LHCN-M2 (cell line): Measurements from ENCODE around the gene SNX27. TPM values are rescaled to one million over a fixed set of nuclear protein-coding genes. Genes with fewer than 3 reads are reported as not detected.

ENCODE experiments used
- DNase-seq: peaks from one replicate; pipeline ENCODE4 v3.0.0-alpha.2; 2012; ENCODE audit warnings: low read depth
- total RNA-seq: library from RNA; depleted of rRNA; stranded (reverse); fragments of >200 nt; gene quantifications from 2 replicates; pipeline ENCODE4 v1.2.3, GENCODE V29; 2014

The SNX27 gene
- total RNA-seq, 1 experiment from 2014 or later, result 22.6 TPM

DNA sequence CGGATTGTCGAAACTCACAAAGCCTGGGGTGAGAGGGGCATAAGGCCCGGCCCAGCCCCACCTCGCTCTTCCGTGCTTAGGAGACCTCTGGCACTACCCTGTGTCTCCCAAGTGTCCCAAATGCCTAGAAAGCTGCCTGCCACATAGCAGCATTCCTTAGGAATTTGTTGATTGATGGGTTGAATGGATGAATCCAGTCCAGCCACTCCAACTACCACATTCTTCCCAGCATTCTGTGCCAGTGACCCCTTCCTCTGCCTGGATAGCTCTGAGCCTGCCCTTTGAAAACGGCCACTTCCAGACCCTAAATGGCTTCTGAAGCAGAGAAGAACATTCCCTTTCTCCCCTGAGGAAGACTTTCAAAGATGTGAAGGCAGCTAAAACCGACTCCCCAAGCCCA is 93.3 kb downstream of the SNX27 start:
- no peak for DNase-seq

- no peak for DNase-seq
These were observed 94.1 kb downstream of the SNX27 start for GRCh38 chr1:151705753-151706463.

- DNase-seq, result no peak
These were observed 94.9 kb downstream of the SNX27 start for GRCh38 chr1:151706464-151707415.

GRCh38 chr1:151707541-151708065 is 95.8 kb downstream of the SNX27 start:
- DNase-seq, result no peak

GRCh38 chr1:151708891-151709290 is 97.0 kb downstream of the SNX27 start:
- no peak for DNase-seq

DNA sequence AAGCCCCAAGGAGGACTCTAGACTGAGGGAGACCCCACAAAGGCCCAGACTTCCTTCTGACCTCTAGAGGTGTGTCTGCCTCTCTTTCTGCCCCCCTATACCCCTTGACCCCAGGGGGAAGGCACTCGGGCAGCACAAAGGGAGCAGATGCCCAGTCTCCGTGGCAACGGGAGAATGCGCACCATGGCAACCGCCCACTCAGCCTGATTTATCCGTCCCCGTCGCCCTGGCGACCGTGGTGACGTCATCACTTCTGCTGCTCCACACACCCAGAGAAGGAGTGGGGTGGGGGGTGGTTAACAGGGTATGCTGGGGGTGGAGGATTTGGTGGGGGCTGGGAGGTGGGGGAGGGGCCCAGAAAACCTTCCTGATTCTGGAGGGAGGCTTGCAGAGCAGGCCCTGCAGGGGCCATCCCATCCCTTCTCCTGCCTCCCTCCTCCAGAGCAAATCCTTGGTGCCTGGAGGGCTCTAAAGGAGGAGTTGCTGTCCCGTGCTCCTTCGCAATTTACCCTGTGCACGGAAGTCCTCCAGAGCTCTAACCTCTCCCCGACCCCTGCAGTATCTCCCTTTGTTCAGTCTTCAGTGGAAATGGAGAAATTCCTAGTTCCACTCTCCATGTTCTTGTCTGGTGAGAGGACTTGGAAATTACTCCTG is 98.5 kb downstream of the SNX27 start:
- DNase-seq, result peak; percentile 54

GRCh38 chr1:151711044-151711800 is 99.4 kb downstream of the SNX27 start:
- DNase-seq, result no peak

GRCh38 chr1:151711951-151712350 is 100.1 kb downstream of the SNX27 start:
- no peak for DNase-seq

DNA sequence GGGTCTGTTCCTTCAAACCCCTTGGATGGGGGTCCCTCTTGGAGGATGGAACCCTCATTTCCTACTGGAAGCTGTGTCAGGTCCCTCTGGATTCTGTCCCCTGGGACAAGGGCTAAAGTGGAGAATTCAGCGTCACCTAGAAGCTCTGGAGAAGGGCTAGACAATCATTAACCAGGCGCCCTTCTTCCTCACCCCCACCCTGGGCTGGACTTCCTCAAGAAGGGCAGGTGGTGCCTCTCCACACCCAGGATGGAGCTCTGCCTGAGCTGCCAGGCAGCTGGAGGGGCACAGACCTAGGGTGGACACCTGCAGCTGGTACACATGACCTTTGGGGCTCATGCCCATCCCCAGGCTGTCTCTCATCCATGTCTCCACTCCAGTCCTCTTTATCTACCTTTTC is 101.2 kb downstream of the SNX27 start:
- no peak for DNase-seq

DNA sequence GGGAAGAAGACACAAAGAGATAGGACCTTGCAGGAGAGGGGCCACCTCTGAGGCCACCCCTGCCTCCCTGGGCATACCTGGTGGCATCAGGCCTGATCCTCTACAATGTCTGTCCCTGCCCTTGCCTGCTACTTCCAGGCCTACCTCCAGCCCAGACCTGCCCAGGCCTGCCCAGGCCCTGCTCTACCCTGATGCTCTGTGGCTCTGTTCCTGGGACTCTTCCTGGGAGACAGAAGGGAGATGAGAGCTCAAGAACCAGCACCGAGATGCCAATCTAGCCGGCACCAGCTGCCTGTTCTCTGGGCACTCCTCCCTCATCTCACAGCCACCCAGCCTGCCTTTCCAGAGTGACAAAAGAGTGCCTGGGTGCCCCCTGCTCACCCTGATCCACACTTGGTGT is 102.0 kb downstream of the SNX27 start:
- no peak for DNase-seq

GRCh38 chr1:151714820-151715725 is 103.2 kb downstream of the SNX27 start:
- no peak for DNase-seq

DNA sequence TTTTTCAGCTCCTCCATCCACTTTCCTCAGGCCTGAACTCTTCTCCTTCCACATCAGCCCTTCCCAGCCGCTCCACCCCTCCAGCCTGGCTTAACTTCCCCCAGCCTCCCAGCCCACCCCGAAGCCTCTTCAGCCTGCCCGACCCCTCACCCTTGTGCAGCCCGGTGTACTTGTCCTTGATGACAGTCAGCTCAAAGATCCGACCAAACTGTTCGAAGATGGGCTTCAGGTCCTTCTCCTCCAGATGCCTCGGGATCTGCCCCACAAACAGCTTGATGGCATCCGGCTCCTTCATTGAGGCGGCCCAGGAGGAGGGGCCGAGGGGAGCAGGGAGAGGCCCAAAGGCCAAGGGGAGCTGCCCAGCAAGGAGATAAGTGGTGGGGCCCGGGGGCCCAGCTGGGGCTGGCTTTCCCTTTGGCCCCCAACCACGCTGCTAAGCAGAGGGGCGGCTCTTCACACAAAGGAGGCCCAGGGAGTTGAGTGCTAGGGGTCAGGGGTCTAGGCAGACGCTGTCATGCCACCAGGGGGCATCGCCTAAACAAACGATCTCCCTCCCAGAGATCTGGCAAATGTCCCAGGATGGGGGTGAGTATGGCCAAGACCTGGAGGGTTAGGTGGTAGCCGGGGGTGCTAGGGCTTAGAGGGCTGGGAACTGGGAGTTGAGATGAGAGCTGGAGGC is 104.0 kb downstream of the SNX27 start:
- no peak for DNase-seq

DNA sequence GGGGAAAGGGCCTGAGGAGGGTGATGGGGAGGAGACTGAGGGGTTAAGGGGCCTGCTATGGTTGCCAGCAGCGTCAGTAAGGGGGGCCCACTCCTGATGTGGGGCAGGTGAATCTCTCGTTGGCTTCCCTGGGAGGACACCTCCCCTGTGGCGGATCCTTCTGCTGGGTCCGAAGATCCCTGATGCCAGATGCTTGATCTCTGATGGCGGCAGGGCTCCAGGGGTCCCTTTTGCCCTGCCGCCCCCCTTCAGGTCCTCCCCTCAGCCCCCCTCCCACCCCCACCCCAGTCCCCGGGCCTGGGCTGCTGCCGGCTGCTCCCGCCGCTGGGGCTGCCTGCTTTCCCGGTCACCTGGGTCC is 104.5 kb downstream of the SNX27 start:
- no peak for DNase-seq

- DNase-seq, result peak; percentile 58
These were observed 105.2 kb downstream of the SNX27 start, which contains the start of gene CELF3 for GRCh38 chr1:151716771-151717631. CELF3 (minus strand) TSS chr1:151716803; CDS start chr1:151716020, 783 bp downstream.

DNA sequence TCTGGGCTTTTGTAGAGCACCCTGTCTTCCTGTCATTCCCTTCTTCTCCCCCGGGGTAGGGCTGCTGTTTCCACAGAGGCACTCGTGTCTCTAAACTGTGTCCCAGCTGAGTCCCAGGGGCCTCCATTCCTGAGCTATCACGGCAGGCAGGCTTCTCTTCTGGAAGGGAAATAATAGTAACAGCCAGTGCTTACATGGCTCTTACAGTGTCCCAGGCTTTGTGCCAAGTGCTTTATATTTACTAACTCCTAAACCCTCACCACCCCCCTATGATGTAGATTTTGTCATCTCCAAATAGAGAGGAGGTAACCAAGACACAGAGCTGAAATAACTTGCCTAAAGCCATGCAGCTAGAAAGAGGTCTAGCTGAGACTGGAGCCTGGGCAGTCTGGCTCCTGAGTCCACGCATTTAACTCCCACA is 106.2 kb downstream of the SNX27 start:
- no peak for DNase-seq

GRCh38 chr1:151718666-151719065 is 106.8 kb downstream of the SNX27 start:
- DNase-seq, result no peak

- DNase-seq, result no peak
These were observed 108.3 kb downstream of the SNX27 start for GRCh38 chr1:151720125-151720524.

GRCh38 chr1:151720554-151720953 is 108.7 kb downstream of the SNX27 start:
- no peak for DNase-seq
